GM18519 (cell line): ENCODE measurements around the gene RGCC.

Experiments used
- ATAC-seq: cut with Tn5 transposase; IDR thresholded peaks from one replicate; pipeline ENCODE4 v1.9.1; 2021; ENCODE audit warnings: mild to moderate bottlenecking, moderate library complexity; ENCODE audit not compliant: unreplicated experiment, low FRiP score

RGCC gene

DNA sequence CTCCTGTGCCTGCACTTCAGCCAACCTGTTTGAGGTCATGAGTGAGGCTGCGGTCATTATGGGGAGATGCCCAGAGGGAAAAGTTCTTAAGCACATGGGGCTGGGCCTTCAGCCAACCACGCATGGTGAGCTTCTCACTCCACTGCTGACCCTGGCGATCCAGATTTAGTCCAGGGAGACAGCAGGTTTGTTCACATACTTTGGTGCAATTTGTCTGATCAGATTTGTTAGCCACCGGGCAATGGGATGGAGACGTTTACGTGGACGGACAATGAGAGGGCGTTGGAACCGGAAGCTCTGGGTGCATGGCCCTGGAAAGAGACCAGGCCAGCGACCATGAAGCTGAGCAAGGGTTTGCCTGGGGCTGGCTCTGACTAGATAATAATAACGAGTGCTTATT is 56.2 kb downstream of the RGCC start:
- ATAC-seq = no peak

DNA sequence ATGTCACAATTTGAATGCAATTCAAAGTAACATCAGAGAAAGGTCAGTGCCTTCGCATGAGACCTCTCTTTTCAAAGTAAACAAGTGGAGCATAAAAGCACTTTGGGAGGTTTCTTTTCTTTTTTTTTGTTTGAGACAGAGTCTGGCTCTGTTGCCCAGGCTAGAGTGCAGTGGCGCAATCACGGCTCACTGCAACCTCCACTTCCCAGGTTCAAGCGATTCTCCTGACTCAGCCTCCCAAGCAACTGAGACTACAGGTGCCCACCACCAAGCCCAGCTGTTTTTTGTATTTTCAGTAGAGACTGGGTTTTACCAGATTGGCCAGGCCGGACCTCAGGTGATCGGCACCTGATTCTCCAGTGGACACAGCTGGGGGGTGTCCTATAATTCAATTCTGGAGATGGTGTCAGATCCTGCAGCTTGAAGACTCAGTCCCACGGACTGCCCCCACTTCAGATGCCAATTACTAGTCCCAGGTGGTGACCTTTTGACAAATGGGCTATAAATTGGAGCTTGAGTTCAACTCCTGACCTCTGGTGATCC is 57.6 kb downstream of the RGCC start:
- no peak for ATAC-seq

DNA sequence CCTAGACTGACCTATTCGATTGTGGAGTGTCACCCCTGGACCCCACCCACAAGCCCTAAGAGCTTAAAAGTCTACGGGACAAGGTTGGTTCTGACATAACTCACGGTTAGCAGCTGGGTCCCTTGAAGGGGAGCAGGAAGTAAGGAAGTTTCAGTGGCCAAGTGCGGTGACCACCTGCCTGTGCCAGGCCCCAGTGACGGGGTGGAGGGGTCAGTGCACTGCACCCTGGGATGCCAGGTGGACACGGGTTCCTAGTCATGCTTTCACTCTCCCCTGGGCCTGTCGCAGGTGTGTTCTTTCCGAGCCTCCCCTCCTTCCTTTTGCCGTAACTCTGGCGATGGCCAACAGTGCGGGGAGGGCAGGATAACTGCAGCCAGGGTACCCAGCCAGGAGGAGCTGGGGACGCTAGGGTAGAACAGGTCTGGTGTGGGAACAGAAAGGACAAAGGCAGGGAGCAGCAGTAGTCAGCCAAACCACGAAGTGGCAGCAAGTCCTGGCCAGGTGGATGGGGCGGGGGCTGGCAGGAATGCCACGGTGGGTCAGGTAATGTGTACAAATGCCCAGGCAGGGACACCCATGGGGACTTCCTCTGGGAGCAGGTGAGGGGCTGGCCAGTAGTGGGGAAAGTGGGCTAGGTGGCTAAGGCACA is 58.3 kb downstream of the RGCC start:
- no peak for ATAC-seq

GRCh38 chr13:41516166-41516565 is 58.8 kb downstream of the RGCC start:
- no peak for ATAC-seq

- no peak for ATAC-seq
Measured at GRCh38 chr13:41516760-41517159, 59.4 kb downstream of the RGCC start.

DNA sequence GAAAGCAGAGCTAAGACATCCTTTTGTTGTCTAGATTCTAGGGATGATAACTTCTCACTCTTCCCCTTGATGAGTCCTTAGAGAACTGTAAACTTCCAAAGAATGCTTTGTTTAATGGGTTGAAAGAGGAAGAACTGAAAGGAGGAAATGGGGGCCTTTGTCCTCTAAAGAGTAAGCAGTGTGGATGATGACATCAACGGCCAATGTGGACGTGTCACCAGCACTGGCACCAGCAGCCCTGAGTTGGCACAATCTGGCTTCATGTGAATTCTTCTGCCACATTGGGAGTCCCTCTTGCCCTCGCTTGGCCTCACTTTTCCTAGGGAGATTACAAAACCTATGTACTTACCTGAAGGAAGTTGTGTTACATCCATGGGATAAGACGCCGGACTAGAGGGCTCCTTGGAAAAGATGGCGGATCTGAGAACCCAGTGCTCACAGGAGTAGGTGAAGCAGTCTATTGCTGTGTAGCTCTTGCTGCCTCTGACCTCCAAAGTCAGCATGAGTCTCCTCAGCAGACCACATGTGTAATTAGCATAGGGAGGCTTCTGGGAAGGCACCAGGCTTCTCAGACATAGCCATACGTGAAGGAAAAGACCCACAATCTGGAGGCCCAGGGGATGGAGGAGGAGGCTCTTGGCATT is 62.8 kb downstream of the RGCC start:
- no peak for ATAC-seq
